SK-N-MC (cell line): ENCODE measurements around the gene KRTAP4-11.
"Not testable (repeated sequence)": the region's sequence is repeated elsewhere in the genome, so short reads cannot be mapped to it uniquely, and the experiment has no call there.

Experiments
- DNase-seq: peaks from one replicate; pipeline ENCODE4 v3.0.0-alpha.2; 2011; ENCODE audit warnings: low read depth, low spot score
- H3K27ac ChIP-seq: fragments of 200-600 bp; sonication (generic); 2 replicates; pipeline ENCODE4 v1.5.1; 2016; ENCODE audit warnings: mixed run types
- H3K36me3 ChIP-seq: fragments of 200-600 bp; sonication (generic); 2 replicates; pipeline ENCODE4 v1.6.1; 2017; ENCODE audit warnings: antibody characterized with exemption, low read length, mixed read lengths; ENCODE audit not compliant: insufficient read depth
- H3K4me3 ChIP-seq: fragments of 200-600 bp; sonication (generic); 2 replicates; pipeline ENCODE4 v1.5.1; 2016
- H3K9ac ChIP-seq: fragments of 200-600 bp; sonication (generic); 2 replicates; pipeline ENCODE4 v1.8.0; 2017; ENCODE audit warnings: mixed run types, mixed read lengths; ENCODE audit not compliant: insufficient read length
- H3K9me3 ChIP-seq: fragments of 200-600 bp; sonication (generic); 2 replicates; pipeline ENCODE4 v1.6.1; 2017; ENCODE audit warnings: low read depth, mild to moderate bottlenecking, antibody characterized with exemption, low read length, moderate library complexity, mixed read lengths
- EZH2 ChIP-seq: fragments of 200-600 bp; sonication (generic); IDR thresholded peaks from one replicate; pipeline ENCODE4 v1.6.1; 2017; ENCODE audit warnings: antibody characterized with exemption
- FOXP2 ChIP-seq: optimal IDR thresholded peaks from 2 replicates; pipeline ENCODE3; 2011; ENCODE audit warnings: mild to moderate bottlenecking, moderate library complexity; ENCODE audit not compliant: insufficient read depth; ENCODE audit errors: extremely low read length, control extremely low read depth
- POLR2AphosphoS5 ChIP-seq: IDR thresholded peaks from 2 replicates; pipeline ENCODE4 v1.6.1; 2012; ENCODE audit warnings: mild to moderate bottlenecking, low read depth, low read length, borderline replicate concordance

The KRTAP4-11 gene

GRCh38 chr17:41111151-41111885, 6.9 kb downstream of the KRTAP4-11 start:
- Histone ChIP-seq H3K4me3 (no peak overlapping the region), H3K9ac (no peak overlapping the region), H3K27ac (no peak overlapping the region), H3K9me3 (peaks cover 10% of the 10 kb centered on the region; the same call in 1 of the 2 replicates), H3K36me3 (peaks cover 5% of the 10 kb centered on the region; the same call in 1 of the 2 replicates)
- no peak for TF ChIP-seq POLR2AphosphoS5
- TF ChIP-seq FOXP2, result no peak
- no peak for TF ChIP-seq EZH2
- no peak for DNase-seq

GRCh38 chr17:41108728-41109386, 9.3 kb downstream of the KRTAP4-11 start:
- H3K9me3 ChIP-seq, H3K36me3 ChIP-seq, DNase-seq, H3K27ac ChIP-seq, H3K4me3 ChIP-seq, H3K9ac ChIP-seq: not testable (repeated sequence)

GRCh38 chr17:41107941-41108450, 10.2 kb downstream of the KRTAP4-11 start:
- no peak for DNase-seq
- Histone ChIP-seq H3K9me3 (peaks cover 10% of the 10 kb centered on the region; the same call in 1 of the 2 replicates), H3K4me3 (no peak overlapping the region), H3K36me3 (peaks cover 5% of the 10 kb centered on the region; the same call in 1 of the 2 replicates), H3K27ac (no peak overlapping the region), H3K9ac (no peak overlapping the region)
- no peak for TF ChIP-seq POLR2AphosphoS5
- TF ChIP-seq EZH2, result no peak
- no peak for TF ChIP-seq FOXP2

GRCh38 chr17:41105347-41105746, 12.8 kb downstream of the KRTAP4-11 start, which contains the start of gene KRTAP4-9:
TSS of gene KRTAP4-9 (plus strand) at chr17:41105389. CDS start at chr17:41105389, 0 bp downstream.
- H3K36me3 ChIP-seq, H3K9ac ChIP-seq, H3K4me3 ChIP-seq, DNase-seq, H3K9me3 ChIP-seq, H3K27ac ChIP-seq: not testable (repeated sequence)

GRCh38 chr17:41104386-41105038, 13.7 kb downstream of the KRTAP4-11 start:
- not testable (repeated sequence) for H3K9ac ChIP-seq, H3K27ac ChIP-seq, H3K36me3 ChIP-seq, H3K4me3 ChIP-seq, DNase-seq, H3K9me3 ChIP-seq

GRCh38 chr17:41103896-41104295, 14.3 kb downstream of the KRTAP4-11 start:
- peak overlapping the region; percentile 63 for H3K27ac ChIP-seq
- H3K9ac ChIP-seq, result no peak overlapping the region
- H3K4me3 ChIP-seq, result no peak overlapping the region
- H3K9me3 ChIP-seq, result no peaks in the 10 kb centered on the region
- H3K36me3 ChIP-seq, result no peaks in the 10 kb centered on the region
- DNase-seq, result no peak
- TF ChIP-seq FOXP2 (no peak), POLR2AphosphoS5 (no peak; the same call in 1 of the 2 replicates), EZH2 (no peak)

- Histone ChIP-seq H3K9ac (no peak within 1 kb of the TSS), H3K4me3 (no peak within 1 kb of the TSS), H3K9me3 (no peaks in the 10 kb centered on the region), H3K27ac (0 out of 2 replicates have a peak within 1 kb of the TSS, but pooled peaks have one; percentile 44), H3K36me3 (no peaks in the 10 kb centered on the region)
- TF ChIP-seq FOXP2, result no peak
- TF ChIP-seq POLR2AphosphoS5, result no peak
- no peak for TF ChIP-seq EZH2
- DNase-seq, result no peak
Observed at GRCh38 chr17:41101586-41102259, 16.4 kb downstream of the KRTAP4-11 start, which contains the start of gene KRTAP4-16. TSS of gene KRTAP4-16 (minus strand) at chr17:41102209. CDS start at chr17:41102209, 0 bp downstream.

GRCh38 chr17:41099682-41100480, 18.3 kb downstream of the KRTAP4-11 start:
- not testable (repeated sequence) for H3K9me3 ChIP-seq, H3K36me3 ChIP-seq, H3K9ac ChIP-seq
- peak overlapping the region; percentile 38; the same call in 1 of the 2 replicates for H3K4me3 ChIP-seq
- H3K27ac ChIP-seq, result peak overlapping the region; percentile 94
- DNase-seq, result peak; percentile 96
